Vagina (tissue), 2 donors: ENCODE results near the gene COX20. TPM values are rescaled to one million over a fixed set of nuclear protein-coding genes. Genes with fewer than 3 reads are reported as not detected.

Experiments
- DNase-seq, 2 donors: peaks; one replicate each; pipeline ENCODE4 v3.0.0-alpha.2; 2017; ENCODE audit errors: extremely low spot score in 2 of 2
- H3K27ac ChIP-seq: fragments of 200-600 bp; sonication (generic); one replicate; pipeline ENCODE4 v1.5.1; 2019
- H3K27me3 ChIP-seq: fragments of 200-600 bp; sonication (generic); one replicate; pipeline ENCODE4 v1.5.1; 2019
- H3K36me3 ChIP-seq, 2 donors: fragments of 200-600 bp; sonication (generic); one replicate each; pipeline ENCODE4 v1.5.1; 2017 to 2019
- H3K4me1 ChIP-seq: fragments of 200-600 bp; sonication (generic); one replicate; pipeline ENCODE4 v1.5.1; 2019
- H3K4me3 ChIP-seq, 2 donors: fragments of 200-600 bp; sonication (generic); 1 replicate in 1 of 2; 2 replicates in 1 of 2; pipeline ENCODE4 v1.5.1; 2016 to 2019
- H3K9me3 ChIP-seq: fragments of 200-600 bp; sonication (generic); one replicate; pipeline ENCODE4 v1.5.1; 2019
- CTCF ChIP-seq, 3 experiments: fragments of 450-650 bp in 2 of 3; fragments of 200-600 bp in 1 of 3; sonication (generic) in 1 of 3; IDR thresholded peaks; one replicate each; pipeline ENCODE4 v1.5.1; 2017 to 2019; ENCODE audit warnings: antibody characterized with exemption in 3 of 3, mild to moderate bottlenecking in 2 of 3, moderate library complexity in 2 of 3
- POLR2A ChIP-seq, 2 donors: fragments of 450-650 bp; IDR thresholded peaks; one replicate each; pipeline ENCODE4 v1.6.1; 2017; ENCODE audit warnings: antibody characterized with exemption in 2 of 2, mild to moderate bottlenecking in 2 of 2, moderate library complexity in 2 of 2
- POLR2AphosphoS5 ChIP-seq, 2 donors: sonication (generic); formaldehyde crosslinking; IDR thresholded peaks; one replicate each; pipeline ENCODE4 v1.9.0; 2017; ENCODE audit warnings: antibody characterized with exemption in 2 of 2, mild to moderate bottlenecking in 2 of 2, low read depth in 1 of 2; ENCODE audit not compliant: insufficient read depth in 1 of 2
- intact Hi-C: fragments of 100-400 bp; cut with DNase I; formaldehyde crosslinking; loops from one replicate; pipeline ENCODE4 v1.15.1; 2023
- total RNA-seq: library from RNA; depleted of rRNA; stranded (reverse); fragments of >200 nt; gene quantifications from one replicate; pipeline ENCODE4 v1.2.3, GENCODE V29; 2016

The COX20 gene
- total RNA-seq, 1 donor from 2014 or later: 24.1 TPM

GRCh38 chr1:244843148-244843978, 7.9 kb downstream of the COX20 start:
- Histone ChIP-seq H3K27ac (no peak overlapping the region), H3K9me3 (no peaks in the 10 kb centered on the region), H3K36me3 (peaks cover 0 to 66% of the 10 kb centered on the region in 2 donors), H3K4me3 (no peak overlapping the region), H3K27me3 (no peaks in the 10 kb centered on the region), H3K4me1 (peaks cover 32% of the 10 kb centered on the region)
- intact Hi-C loops: no loop called here
- TF ChIP-seq POLR2A (IDR thresholded peaks at IDR 0.05) (no peak), CTCF (IDR thresholded peaks at IDR 0.05) (no peak), POLR2AphosphoS5 (IDR thresholded peaks at IDR 0.05; ENCODE audit: insufficient read depth in 1 of 2, low read depth in 1 of 2) (no peak)
- no peak for DNase-seq

- H3K4me3 ChIP-seq: no peak overlapping the region
- H3K9me3 ChIP-seq: no peaks in the 10 kb centered on the region
- intact Hi-C loops: no loop called here
- no peak overlapping the region for H3K27ac ChIP-seq
- H3K4me1 ChIP-seq: peaks cover 22% of the 10 kb centered on the region
- peaks cover 0 to 63% of the 10 kb centered on the region in 2 donors for H3K36me3 ChIP-seq
- DNase-seq: no peak
- no peaks in the 10 kb centered on the region for H3K27me3 ChIP-seq
- TF ChIP-seq CTCF (IDR thresholded peaks at IDR 0.05): no peak
- no peak for TF ChIP-seq POLR2A (IDR thresholded peaks at IDR 0.05)
- no peak for TF ChIP-seq POLR2AphosphoS5 (IDR thresholded peaks at IDR 0.05; ENCODE audit: insufficient read depth in 1 of 2, low read depth in 1 of 2)
Observed at GRCh38 chr1:244844155-244845121, 9.0 kb downstream of the COX20 start.

GRCh38 chr1:244846653-244847052, 11.2 kb downstream of the COX20 start:
- DNase-seq: no peak
- peaks cover 10% of the 10 kb centered on the region for H3K4me1 ChIP-seq
- H3K4me3 ChIP-seq: no peak overlapping the region
- no peak for TF ChIP-seq CTCF (IDR thresholded peaks at IDR 0.05)
- no peak for TF ChIP-seq POLR2A (IDR thresholded peaks at IDR 0.05)
- TF ChIP-seq POLR2AphosphoS5 (IDR thresholded peaks at IDR 0.05; ENCODE audit: insufficient read depth in 1 of 2, low read depth in 1 of 2): no peak
- H3K36me3 ChIP-seq: peaks cover 0 to 72% of the 10 kb centered on the region in 2 donors
- no peak overlapping the region for H3K27ac ChIP-seq
- H3K27me3 ChIP-seq: no peaks in the 10 kb centered on the region
- no peaks in the 10 kb centered on the region for H3K9me3 ChIP-seq
- intact Hi-C loops: no loop called here

- intact Hi-C loops: no loop called here
- Histone ChIP-seq H3K27me3 (no peaks in the 10 kb centered on the region), H3K36me3 (peaks cover 0 to 71% of the 10 kb centered on the region in 2 donors), H3K27ac (no peak overlapping the region), H3K4me3 (no peak overlapping the region), H3K9me3 (no peaks in the 10 kb centered on the region), H3K4me1 (peaks cover 8% of the 10 kb centered on the region)
- TF ChIP-seq CTCF (IDR thresholded peaks at IDR 0.05): no peak
- TF ChIP-seq POLR2A (IDR thresholded peaks at IDR 0.05): no peak
- no peak for TF ChIP-seq POLR2AphosphoS5 (IDR thresholded peaks at IDR 0.05; ENCODE audit: insufficient read depth in 1 of 2, low read depth in 1 of 2)
- DNase-seq: no peak
Observed at GRCh38 chr1:244849189-244849866, 13.9 kb downstream of the COX20 start.
